ENCODE measurements around the gene CNTNAP2.

- no peak for TF ChIP-seq CTCF (IDR thresholded peaks at IDR 0.05; ENCODE audit: insufficient read depth, low read length, poor library complexity, severe bottlenecking)
- TF ChIP-seq EZH2phosphoT487 (conservative IDR thresholded peaks at IDR 0.05; ENCODE audit: low read length): no peak
These were observed 2219.2 kb downstream of the CNTNAP2 start for GRCh38 chr7:148335790-148336189.
